Measurements from ENCODE around the gene RAB28.

RAB28 gene

GRCh38 chr4:13329340-13329850 is 154.7 kb downstream of the RAB28 start:
- no peak for FAIRE-seq

GRCh38 chr4:13328591-13328990 is 155.5 kb downstream of the RAB28 start:
- FAIRE-seq: no peak

More at GRCh38 chr4:13329340-13329850, 154.7 kb downstream of the RAB28 start:
- no peak for DNase-seq (ENCODE audit: extremely low spot score, insufficient read length, low read depth)

GRCh38 chr4:13327991-13328390 is 156.1 kb downstream of the RAB28 start:
- FAIRE-seq: no peak
- DNase-seq (ENCODE audit: extremely low spot score, insufficient read length, low read depth): no peak

More at GRCh38 chr4:13328591-13328990, 155.5 kb downstream of the RAB28 start:
- DNase-seq (ENCODE audit: extremely low spot score, insufficient read length, low read depth): no peak

- no peak for FAIRE-seq
- no peak for DNase-seq (ENCODE audit: extremely low spot score, insufficient read length, low read depth)
These were observed 158.4 kb downstream of the RAB28 start for GRCh38 chr4:13325744-13326143.

DNA sequence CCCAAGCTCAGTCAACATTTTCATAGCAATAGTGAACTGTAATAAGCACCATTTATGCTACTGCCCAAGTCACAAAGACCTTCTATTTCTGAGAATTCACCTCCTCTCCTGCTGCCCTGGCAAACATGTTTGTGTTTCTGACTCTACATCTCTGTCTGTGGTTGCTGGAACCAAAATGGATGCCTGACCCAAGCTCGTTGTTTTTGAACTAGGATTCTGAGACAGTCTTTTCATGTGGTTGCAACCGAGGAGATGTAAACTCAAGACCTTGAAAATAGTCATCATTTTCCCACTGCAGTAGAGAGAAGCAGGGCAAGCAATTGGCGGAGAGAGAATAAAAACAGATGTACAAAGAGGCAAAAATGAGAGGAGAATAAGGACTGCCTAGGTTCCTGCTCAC is 160.2 kb downstream of the RAB28 start:
- FAIRE-seq: no peak
- no peak for DNase-seq (ENCODE audit: extremely low spot score, insufficient read length, low read depth)

DNA sequence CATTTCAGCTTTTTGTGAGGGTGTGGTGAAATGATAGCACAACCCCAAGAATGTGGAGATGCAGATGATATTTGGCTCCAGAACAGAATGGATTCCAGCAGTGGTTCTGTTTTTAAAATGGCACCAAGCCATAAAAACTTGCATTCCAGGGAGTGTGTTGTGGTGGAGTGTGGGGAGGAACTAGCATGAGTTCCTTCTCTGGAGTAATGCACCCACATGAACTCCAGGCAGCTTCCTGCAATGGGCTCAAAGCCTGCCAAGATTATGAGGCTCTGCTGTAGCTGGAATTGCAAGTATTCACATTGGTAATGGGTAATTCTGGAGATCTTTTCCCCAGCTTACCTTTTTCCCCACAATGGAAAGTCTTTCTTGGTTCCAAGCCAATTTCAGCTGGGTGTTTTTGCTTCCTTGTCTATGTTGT is 161.4 kb downstream of the RAB28 start:
- FAIRE-seq: no peak
- no peak for DNase-seq (ENCODE audit: extremely low spot score, insufficient read length, low read depth)
